ENCODE results near the gene KIF21B.

The KIF21B gene

GRCh38 chr1:201013031-201013485, 10.5 kb downstream of the KIF21B start:
- Histone ChIP-seq H3K9ac (ENCODE audit: low read depth, low read length) (no peak overlapping the region), H3K4me3 (ENCODE audit: low read depth in 1 of 2, low read length in 2 of 2) (no peak overlapping the region), H4K20me1 (ENCODE audit: insufficient read depth, low read length) (peaks cover 88% of the 10 kb centered on the region), H3K27me3 (ENCODE audit: insufficient read depth, low read length, poor library complexity) (no peaks in the 10 kb centered on the region), H3K36me3 (ENCODE audit: insufficient read depth, low read length) (peaks cover 11% of the 10 kb centered on the region; the same call in 1 of the 2 replicates), H3K4me2 (ENCODE audit: insufficient read depth, low read length) (no peak overlapping the region), H3K79me2 (ENCODE audit: insufficient read depth, low read length) (peaks cover 92% of the 10 kb centered on the region), H3K27ac (ENCODE audit: low read length) (peak overlapping the region; percentile 10; the same call in 1 of the 2 replicates), H2AFZ (ENCODE audit: low read depth, low read length) (no peak overlapping the region), H3K9me3 (ENCODE audit: insufficient read depth, low read length, severe bottlenecking) (no peaks in the 10 kb centered on the region), H3K4me1 (ENCODE audit: insufficient read depth, low read length) (peaks cover 22% of the 10 kb centered on the region)
- no peak for DNase-seq
- no peak for ATAC-seq (ENCODE audit: insufficient read depth, low read depth)
- TF ChIP-seq, protein P1, sequence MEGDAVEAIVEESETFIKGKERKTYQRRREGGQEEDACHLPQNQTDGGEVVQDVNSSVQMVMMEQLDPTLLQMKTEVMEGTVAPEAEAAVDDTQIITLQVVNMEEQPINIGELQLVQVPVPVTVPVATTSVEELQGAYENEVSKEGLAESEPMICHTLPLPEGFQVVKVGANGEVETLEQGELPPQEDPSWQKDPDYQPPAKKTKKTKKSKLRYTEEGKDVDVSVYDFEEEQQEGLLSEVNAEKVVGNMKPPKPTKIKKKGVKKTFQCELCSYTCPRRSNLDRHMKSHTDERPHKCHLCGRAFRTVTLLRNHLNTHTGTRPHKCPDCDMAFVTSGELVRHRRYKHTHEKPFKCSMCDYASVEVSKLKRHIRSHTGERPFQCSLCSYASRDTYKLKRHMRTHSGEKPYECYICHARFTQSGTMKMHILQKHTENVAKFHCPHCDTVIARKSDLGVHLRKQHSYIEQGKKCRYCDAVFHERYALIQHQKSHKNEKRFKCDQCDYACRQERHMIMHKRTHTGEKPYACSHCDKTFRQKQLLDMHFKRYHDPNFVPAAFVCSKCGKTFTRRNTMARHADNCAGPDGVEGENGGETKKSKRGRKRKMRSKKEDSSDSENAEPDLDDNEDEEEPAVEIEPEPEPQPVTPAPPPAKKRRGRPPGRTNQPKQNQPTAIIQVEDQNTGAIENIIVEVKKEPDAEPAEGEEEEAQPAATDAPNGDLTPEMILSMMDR (IDR thresholded peaks at IDR 0.05; ENCODE audit: borderline replicate concordance, extremely low read depth, low read length, poor library complexity, severe bottlenecking): no peak
- no peak for TF ChIP-seq EZH2 (IDR thresholded peaks at IDR 0.05; ENCODE audit: borderline replicate concordance, low read depth, low read length, severe bottlenecking)

DNA sequence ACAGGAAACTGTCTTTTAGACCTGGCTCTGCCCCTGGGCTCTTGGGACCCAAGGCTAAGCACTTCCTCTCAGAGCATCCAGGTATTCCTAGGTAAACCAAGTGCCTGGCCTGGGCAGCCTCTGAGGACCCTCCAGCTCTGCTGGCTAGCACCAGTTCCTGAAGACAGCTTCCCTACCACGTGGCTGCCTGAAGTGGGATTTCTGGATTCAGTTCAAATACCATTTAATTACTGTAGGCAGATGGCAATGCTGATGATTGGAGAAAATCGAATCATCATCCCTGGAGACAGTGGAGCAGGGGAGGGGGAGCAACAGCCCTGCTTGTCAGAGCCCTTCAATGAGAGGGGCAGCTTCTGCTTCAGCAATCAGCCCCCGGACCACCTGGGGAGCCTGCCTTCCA, 11.9 kb downstream of the KIF21B start:
- Histone ChIP-seq H3K27ac (ENCODE audit: low read length) (no peak overlapping the region), H3K79me2 (ENCODE audit: insufficient read depth, low read length) (peaks cover 88% of the 10 kb centered on the region), H3K27me3 (ENCODE audit: insufficient read depth, low read length, poor library complexity) (no peaks in the 10 kb centered on the region), H3K9me3 (ENCODE audit: insufficient read depth, low read length, severe bottlenecking) (no peaks in the 10 kb centered on the region), H3K4me3 (ENCODE audit: low read depth in 1 of 2, low read length in 2 of 2) (no peak overlapping the region), H2AFZ (ENCODE audit: low read depth, low read length) (no peak overlapping the region), H3K4me2 (ENCODE audit: insufficient read depth, low read length) (no peak overlapping the region), H3K36me3 (ENCODE audit: insufficient read depth, low read length) (peaks cover 11% of the 10 kb centered on the region; the same call in 1 of the 2 replicates), H3K9ac (ENCODE audit: low read depth, low read length) (no peak overlapping the region), H4K20me1 (ENCODE audit: insufficient read depth, low read length) (peaks cover 84% of the 10 kb centered on the region), H3K4me1 (ENCODE audit: insufficient read depth, low read length) (0 out of 2 replicates have a peak, but pooled peaks cover 8% of the 10 kb centered on the region)
- ATAC-seq (ENCODE audit: insufficient read depth, low read depth) (no peak), DNase-seq (no peak)
- TF ChIP-seq EZH2 (IDR thresholded peaks at IDR 0.05; ENCODE audit: borderline replicate concordance, low read depth, low read length, severe bottlenecking): no peak
- TF ChIP-seq, protein P1 (IDR thresholded peaks at IDR 0.05; ENCODE audit: borderline replicate concordance, extremely low read depth, low read length, poor library complexity, severe bottlenecking): no peak

DNA sequence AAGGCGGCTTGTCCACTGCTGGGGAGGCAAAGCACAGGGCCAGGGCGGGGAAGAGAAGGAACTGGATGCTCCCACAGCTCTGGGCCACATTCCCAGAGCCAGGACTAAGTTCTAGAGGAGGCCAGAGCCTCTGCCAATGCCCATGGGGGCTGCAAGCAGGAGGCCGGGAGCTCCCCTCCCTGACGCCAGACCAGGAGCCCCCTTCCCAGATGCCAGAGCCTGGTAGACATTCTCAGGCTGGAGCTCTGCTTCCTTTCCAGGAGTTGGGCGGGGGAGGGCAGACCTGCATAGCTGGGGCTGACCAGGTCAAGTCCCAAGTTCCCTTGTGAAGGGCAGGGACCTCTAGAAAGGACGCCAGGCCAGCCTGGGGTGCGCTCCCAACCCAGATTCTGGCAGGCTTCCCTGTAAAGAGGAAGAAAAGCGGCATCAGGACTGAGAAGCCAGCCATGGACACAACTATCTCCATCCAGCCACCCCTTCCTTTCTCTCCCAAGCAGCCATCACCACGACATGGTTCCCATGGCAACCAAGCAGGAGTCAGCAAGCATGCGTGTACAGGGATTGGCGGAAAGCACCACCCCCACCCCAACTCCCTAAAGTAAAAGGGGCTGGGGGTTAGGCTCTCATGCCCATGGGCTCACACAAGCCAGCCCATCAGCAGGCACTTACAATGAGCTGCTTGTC, 13.4 kb downstream of the KIF21B start:
- Histone ChIP-seq H3K79me2 (ENCODE audit: insufficient read depth, low read length) (peaks cover 73% of the 10 kb centered on the region), H3K4me3 (ENCODE audit: low read depth in 1 of 2, low read length in 2 of 2) (no peak overlapping the region), H3K4me2 (ENCODE audit: insufficient read depth, low read length) (no peak overlapping the region), H3K9ac (ENCODE audit: low read depth, low read length) (no peak overlapping the region), H2AFZ (ENCODE audit: low read depth, low read length) (no peak overlapping the region), H3K27me3 (ENCODE audit: insufficient read depth, low read length, poor library complexity) (no peaks in the 10 kb centered on the region), H3K36me3 (ENCODE audit: insufficient read depth, low read length) (peaks cover 25% of the 10 kb centered on the region), H4K20me1 (ENCODE audit: insufficient read depth, low read length) (peaks cover 85% of the 10 kb centered on the region), H3K9me3 (ENCODE audit: insufficient read depth, low read length, severe bottlenecking) (no peaks in the 10 kb centered on the region), H3K27ac (ENCODE audit: low read length) (no peak overlapping the region), H3K4me1 (ENCODE audit: insufficient read depth, low read length) (0 out of 2 replicates have a peak, but pooled peaks cover 2% of the 10 kb centered on the region)
- no peak for ATAC-seq (ENCODE audit: insufficient read depth, low read depth)
- TF ChIP-seq, protein P1 (IDR thresholded peaks at IDR 0.05; ENCODE audit: borderline replicate concordance, extremely low read depth, low read length, poor library complexity, severe bottlenecking): no peak
- TF ChIP-seq EZH2 (IDR thresholded peaks at IDR 0.05; ENCODE audit: borderline replicate concordance, low read depth, low read length, severe bottlenecking): no peak
- no peak for DNase-seq

Data from DND-41 (cell line).